Inferior parietal cortex (tissue), 1 donor: ENCODE results near the gene NRIP2.
A peak's percentile ranks its signal among the peaks of the same experiment; 100 is the strongest.

Source experiments
- DNase-seq: peaks from one replicate; pipeline ENCODE4 v3.0.0-alpha.2; 2016; ENCODE audit errors: extremely low spot score

Gene NRIP2

DNA sequence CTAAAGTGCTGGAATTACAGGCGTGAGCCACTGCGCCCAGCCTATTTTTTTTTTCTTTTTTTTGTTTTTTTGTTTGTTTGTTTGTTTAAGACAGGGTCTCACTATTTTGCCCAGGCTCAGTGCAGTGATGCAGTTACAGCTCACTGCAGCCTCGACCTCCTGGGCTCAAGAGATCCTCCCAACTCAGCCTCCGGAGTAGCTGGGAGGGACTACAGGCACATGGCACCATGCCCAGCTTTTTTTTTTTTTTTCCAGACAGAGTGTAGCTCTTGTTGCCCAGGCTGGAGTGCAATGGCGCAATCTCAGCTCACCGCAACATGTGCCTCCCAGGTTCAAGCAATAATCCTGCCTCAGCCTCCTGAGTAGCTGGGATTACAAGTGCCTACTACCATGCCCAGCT, 28.1 kb downstream of the NRIP2 start:
- no peak for DNase-seq

DNA sequence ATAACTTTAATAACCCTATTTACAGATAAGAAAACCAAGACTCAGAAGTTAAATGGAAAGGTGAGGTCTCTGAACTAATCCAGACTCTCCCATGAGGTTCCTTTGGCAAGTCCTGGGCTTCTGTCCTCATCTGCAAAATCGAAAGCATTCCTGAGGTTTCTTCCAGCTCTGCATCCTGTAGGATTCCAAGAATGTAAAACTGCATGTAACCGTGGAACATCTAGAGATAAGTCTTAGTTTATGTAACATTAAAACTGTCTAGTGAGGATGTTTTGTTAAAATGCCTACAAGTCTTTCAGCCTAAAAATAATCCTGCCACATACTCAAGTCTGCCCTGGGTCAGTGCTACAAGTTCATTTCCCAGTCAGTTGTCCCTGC, 29.7 kb downstream of the NRIP2 start:
- no peak for DNase-seq

DNA sequence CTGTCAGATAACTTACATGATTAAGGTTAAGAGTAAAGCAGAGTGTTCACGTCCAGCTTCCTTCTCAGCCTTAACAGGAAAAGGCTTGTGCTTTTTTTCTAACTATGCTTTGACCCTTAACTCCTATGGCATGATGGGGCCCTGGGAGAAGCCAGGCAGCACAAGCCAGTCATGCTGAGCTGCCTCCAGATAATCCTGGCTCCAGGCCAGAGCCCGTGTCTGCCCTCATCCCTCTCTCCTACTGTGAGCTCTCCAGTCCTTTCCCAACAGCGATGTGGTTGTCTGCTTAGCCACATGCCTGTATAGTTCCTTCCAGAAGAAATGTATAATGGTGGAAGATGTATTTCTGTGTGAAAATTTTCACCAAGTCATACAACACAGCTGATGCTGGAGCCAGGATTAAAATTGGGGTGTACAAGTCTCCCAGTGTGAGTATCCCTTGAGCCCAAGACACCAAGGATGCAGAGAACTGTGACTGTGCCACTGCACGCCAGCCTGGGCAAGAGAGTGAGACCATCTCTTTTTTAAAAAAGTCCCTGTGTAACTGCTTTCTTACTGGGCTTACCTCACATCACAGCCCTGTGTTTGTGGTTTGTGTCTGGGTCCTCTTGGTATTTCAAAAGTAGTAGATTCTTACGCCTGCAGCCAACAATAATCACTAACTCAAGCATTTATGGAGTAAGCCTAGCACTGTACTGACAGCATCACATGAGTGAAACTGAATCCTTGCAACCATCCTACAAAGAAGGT, 30.3 kb downstream of the NRIP2 start:
- DNase-seq: no peak

DNA sequence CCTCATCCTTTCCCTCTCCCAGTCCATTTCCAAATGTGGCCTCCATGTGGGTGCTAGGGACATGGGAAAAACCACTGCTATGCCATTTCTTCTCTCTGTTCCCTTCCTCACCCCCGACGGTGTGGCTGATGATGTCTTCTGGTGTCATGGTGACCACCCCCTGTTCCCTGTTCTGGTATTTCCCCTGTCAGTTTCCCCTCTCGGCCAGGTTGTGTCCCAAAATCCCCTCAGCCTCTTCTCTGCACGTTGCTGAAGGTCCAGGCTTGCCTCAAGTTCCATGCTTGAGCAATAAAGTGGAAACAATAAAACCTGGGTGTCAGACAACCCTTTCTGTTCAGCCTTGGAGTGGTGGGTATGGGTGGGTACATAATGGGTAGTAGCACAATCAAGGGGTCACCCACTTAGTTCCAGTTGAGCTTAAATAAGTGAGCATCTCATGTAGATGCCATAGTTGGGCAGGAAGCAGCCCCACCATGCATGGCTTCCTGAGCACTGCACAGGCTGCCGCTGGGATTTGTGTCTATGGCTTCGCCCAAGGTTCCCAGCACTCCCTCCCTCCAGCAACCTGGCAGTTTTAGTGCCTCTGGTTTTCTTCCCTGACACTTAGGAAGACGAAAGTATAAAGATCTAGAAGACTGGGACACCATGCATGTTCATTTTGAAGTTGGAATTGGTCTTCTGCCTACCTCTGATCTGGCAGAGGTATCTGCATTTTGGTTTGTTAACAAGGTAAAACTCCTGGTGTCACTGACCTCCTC, 31.0 kb downstream of the NRIP2 start:
- DNase-seq: no peak

DNA sequence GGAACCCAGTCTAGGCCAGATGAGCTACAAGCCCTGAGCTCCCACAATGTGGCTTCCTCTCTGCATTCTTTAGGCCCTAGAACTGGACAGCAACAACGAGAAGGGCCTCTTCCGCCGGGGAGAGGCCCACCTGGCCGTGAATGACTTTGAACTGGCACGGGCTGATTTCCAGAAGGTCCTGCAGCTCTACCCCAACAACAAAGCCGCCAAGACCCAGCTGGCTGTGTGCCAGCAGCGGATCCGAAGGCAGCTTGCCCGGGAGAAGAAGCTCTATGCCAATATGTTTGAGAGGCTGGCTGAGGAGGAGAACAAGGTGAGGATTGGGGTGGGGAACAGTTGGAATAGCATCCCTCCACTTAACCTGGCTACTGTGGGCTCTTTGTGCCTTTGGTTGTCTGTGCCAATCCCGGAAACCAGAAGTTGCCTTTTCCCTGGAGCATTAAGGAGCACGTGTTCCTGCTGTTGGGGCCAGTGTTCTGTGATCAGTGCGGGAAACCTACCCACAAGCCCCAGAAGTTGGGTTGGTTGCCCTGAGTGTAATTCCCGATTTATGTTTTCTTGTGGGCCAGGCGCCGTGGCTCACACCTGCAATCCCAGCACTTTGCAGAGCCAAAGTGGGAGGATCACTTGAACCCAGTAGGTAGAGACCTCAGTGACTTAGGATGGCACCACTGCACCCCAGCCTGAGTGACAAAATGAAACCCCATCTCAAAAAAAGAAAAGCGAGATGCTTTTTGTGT, 33.6 kb downstream of the NRIP2 start:
- no peak for DNase-seq

DNA sequence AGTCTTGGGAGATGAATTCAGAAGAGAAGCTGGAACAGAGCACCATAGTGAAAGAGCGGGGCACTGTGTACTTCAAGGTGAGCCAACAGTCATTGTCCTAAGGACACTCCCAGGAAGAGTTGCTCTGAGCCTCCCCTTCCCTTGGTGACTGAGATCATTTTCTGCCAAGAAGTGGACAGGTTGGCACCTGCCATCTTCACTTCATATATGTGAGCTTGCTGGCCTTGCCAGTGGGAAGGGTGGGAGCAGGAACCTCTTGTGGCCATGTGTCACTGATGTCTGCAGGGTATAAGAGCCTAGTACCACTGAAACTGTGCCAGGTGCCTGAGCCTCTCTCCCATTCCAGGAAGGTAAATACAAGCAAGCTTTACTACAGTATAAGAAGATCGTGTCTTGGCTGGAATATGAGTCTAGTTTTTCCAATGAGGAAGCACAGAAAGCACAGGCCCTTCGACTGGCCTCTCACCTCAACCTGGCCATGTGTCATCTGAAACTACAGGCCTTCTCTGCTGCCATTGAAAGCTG, 34.7 kb downstream of the NRIP2 start:
- no peak for DNase-seq

DNA sequence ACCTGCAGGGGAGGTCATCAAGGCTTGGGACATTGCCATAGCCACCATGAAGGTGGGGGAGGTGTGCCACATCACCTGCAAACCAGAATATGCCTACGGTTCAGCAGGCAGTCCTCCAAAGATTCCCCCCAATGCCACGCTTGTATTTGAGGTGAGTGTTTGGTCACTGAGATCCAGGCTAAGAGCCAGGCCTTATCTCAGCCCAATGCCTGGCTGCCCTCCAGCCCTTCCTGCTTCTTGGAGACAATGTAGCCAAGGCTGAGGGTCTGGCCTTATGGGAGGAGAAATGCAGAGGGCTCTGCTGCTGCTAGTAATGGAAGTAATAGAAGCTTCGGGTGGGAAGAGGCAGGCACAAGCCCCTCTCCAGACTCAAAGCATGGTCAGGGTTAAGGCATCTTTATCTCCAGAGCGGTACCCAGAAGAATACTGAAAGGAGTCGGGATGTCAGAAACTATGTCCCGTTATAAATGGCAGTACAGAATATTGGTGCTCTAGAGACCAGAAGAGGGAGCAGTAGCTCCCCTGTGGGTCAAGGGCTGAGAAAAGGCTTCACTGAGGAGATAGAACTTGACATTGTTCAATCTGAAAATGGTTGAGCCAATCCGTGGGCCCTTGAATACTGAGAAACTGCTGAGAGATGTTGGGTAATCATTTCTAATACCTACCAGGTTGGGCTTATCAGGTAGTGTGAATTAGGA, 37.0 kb downstream of the NRIP2 start:
- no peak for DNase-seq

DNA sequence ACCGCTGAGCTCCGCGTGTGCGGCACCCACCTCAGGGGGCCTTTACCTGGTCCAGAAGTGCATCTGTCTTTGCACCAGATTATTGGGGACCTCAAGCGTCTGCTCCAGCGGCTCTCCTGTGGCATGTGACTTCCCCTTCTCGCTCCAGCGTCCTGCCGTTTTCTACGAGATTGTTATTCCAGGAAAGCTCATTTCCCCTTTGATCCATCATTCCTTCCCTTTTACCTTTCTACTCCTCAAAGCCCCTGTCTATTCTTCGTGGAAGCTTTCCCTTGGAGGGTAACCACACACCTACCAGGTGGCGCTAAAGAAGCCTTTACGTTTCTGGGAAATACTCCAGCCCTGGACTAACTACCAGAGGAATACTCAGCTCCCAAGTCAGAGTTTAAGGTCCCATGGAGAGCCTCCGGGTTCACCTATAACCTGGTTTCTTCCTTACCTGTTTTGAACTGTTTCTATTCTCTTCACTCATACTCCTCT, 38.6 kb downstream of the NRIP2 start:
- DNase-seq: no peak

DNA sequence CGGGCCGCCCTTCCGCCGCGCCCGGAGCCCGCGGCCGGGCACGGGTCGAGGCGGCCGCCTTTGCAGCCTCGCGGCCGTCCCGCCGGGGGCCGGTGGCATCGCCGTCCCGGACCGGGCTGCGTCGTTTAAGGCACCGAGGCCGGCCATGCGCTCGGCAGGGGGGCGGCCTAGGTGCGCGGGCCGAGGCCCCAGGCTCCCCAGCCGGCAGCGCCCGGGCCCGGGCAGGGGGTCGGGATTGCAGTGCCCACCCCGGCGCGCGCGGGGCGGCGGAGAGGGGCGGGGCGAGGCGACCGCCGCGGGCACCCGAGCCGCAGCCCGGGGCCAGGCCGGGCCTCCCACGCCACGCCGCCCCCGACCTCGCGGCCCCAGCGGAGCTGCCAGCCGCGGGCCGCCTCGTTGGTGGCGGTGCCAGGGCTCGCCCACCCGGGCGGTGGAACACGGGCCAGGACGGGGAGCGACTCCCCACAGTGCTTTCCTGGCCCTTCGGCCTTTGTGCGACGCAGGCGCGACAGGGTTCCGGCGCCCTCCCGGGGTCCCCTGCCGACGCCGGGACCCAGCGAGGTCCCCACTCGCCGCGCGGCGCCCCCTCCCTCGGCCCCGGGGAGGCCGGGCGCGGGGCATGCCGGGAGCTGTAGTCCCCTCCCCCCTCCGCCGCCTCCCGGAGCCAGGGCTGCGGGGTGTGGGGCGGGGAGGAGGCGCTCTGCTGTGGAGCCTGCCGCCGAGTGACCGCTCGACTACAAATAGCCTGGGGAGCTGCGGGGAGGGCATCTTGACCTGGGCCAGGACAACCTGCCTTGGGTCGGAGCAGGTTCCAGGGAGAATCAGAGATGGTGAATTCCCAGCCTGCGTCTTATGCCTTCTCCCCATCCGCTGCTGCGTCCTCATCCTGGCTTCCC, 39.3 kb downstream of the NRIP2 start:
- peak; percentile 75 for DNase-seq

DNA sequence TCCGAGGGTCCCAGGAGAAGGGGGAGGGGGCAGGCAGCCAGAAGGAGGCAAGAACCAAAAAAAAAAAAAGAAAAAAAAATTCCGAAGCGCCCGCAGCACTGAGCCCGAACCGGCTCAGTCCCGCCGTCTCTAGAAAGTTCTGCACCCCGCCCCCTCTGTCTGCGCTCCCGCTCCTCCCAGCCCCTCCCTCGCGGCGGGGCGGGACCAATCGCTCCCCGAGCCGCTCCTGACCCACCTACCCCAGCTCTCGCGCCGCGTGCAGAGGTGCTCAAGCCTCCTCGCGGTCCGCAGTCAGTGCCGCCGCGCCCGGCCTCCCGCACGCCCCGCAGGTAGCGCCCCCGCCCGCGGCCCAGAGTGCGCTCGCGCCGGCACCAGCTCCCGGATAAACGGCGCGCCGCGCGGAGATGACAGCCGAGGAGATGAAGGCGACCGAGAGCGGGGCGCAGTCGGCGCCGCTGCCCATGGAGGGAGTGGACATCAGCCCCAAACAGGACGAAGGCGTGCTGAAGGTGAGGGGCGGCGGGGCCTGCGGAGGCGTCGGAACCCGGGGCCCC, 40.0 kb downstream of the NRIP2 start, which contains the start of gene FKBP4:
TSS of gene FKBP4 (plus strand) at position 235 of the 554 bp plus-strand sequence. CDS start at position 405, 170 bp downstream.
- DNase-seq: peak; percentile 87

DNA sequence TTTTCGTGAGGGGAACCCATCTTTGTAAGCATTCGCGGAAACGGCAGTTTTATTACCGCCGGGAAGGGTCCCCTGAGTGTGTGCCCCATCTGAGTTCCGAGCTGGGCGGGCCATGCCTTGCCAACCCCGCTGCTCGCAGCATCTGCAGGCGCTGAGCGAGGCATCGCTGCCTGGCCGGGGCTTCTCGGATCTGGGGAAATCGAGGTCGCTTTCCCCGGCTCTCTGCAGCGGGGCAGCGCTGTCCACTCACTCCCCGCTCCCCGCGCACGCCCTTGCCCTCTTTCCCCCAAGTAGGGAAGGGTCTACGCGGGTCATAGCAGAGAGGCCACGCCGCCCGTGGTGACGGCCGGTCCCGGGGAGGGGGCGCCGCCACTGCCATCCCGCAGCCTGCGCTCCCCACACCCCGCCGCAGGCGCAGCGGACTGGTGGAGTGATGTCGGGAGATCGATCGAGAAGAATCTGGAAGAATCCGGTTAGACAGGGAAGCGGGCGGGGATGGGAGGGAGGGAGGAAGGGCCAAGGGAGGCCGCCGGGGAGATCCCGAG, 40.6 kb downstream of the NRIP2 start:
- peak; percentile 64 for DNase-seq

DNA sequence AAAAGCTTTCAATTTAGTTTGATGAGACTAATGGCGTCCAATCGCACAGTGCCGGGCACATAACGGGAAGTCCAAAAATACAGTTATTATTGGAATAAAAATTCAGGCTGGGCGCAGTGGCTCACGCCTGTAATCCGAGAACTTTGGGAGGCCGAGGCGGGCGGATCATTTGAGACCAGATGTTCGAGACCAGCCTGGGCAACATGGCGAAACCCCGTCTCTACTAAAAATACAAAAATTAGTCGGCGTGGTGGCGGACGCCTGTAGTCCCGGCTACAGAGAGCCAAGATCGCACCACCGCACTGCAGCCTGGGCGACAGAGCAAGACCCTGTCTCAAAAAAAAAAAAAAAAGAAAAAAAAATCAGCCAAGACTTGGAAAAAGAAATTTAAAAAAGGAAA, 41.3 kb downstream of the NRIP2 start:
- DNase-seq: no peak

DNA sequence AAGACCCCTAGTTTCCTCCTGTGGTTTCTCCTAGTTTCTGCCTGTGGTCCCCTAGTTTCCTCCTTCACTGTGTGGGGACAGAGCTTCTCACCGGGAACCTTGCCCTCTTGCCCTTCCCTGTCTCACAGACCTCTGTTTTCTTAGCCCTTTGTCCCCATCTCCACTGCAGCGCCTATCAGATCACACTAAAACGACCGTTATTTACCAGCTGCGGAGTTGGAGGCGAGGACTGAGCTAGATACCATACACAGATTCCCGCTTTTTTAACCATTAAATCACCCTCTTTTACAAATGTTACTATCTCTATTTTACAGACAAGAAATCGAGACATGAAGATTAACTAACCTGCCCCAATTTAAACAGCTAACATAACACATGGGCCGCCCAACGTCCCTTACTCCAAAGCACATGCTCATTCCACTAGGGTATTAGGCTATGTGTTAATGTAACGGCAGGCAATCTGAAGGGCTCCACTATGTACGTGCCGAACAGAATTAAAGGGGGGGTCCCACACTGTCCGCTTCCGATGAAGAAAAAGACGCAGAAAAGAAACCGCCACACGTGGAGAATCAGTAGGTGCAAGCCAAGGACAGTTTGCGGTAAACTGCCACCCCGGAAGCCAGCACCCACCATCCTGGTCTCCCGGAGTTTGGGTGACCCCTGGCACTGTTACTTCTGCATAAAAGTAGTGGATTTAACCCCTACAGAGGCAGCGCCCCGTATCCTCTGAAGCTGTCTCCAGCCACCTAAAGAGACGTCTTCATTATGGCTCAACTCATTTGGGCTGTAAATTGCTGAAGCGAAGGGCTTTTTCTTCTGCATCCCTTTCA, 41.9 kb downstream of the NRIP2 start:
- no peak for DNase-seq

DNA sequence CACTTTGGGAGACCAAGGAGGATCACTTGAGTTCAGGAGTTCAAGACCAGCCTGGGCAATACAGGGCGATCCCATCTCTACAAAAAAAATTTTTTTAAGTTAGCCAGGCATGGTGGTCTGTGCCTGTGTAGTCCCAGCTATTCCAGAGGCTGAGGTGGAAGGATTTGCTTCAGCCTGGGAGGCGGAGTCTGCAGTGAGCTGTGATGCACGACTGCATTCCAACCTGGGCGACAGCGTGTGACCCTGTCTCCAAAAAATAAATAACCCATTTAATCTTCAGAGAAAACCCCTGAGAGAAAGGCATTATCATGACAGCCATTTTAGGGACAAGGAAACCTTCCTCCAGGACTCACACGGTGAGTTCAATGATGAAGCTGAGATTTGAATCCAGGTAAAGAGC, 43.7 kb downstream of the NRIP2 start:
- DNase-seq: no peak

DNA sequence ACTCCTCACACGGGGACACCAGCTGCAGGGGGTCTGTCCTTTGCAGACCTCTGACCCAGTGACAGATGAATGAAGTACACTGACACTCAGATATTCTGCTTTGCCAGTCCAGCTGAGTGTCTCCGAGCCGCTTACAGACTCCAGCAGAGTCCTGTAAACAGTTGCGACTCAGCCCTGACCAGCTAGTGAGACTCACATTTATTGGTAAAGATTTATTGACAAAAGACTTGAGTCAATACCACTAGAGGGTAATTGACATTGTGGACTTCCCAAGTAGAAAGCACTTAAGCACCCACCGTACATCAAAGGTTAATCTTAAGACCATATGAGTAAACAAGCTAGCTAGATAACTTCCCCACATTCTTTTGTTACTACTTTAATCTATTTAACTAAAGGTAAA, 49.8 kb downstream of the NRIP2 start:
- peak; percentile 15 for DNase-seq

DNA sequence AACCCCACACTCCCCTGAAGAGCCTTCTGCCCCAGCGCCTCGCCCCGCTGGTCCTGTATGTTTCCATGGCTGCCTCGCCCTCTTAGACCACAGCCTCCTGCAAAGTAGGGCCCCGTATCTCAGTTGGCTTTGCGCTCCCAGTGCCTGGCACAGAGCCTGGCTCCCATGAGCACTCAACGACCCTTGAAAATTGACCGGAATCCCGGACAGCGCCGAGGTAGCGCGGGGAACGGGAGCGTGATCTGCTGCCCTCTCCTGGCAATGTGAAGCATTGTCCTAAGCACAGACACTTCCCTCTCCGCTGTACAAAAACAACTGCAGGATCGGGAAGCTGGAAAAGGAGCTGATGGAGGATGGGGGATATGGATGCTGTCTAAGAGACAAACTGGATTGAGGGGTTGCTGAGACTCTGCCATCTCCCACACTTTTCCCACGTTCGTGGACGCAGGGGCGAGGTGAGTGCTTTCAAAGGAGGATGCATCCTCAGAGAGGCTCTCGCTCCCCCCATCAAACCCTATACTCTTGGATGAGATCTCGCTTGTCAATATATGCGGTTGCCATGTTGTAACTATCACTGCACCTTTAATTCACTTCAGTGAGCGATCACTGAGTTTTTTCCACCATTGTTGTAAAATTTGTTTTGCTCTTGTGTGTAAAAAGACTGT, 50.8 kb downstream of the NRIP2 start:
- peak; percentile 81 for DNase-seq

DNA sequence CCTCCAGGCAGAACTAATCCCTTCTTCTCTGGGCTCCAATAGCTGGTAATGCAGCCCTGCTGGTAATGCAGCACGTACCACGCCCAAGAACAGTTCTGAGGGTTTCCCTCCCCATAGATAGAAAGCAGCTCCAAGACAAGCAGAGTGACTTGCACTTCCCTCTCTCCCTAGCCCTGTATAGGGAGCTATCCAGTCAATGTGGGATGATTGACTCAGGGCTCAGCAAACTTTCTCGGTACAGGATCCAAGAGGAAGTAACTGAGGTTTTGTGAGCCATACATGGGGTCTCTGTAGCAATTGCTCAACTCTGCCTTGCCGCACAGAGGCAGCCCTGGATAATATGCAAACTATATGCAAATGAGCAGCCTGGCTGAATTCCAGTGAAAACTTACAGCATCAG, 55.6 kb downstream of the NRIP2 start:
- no peak for DNase-seq

DNA sequence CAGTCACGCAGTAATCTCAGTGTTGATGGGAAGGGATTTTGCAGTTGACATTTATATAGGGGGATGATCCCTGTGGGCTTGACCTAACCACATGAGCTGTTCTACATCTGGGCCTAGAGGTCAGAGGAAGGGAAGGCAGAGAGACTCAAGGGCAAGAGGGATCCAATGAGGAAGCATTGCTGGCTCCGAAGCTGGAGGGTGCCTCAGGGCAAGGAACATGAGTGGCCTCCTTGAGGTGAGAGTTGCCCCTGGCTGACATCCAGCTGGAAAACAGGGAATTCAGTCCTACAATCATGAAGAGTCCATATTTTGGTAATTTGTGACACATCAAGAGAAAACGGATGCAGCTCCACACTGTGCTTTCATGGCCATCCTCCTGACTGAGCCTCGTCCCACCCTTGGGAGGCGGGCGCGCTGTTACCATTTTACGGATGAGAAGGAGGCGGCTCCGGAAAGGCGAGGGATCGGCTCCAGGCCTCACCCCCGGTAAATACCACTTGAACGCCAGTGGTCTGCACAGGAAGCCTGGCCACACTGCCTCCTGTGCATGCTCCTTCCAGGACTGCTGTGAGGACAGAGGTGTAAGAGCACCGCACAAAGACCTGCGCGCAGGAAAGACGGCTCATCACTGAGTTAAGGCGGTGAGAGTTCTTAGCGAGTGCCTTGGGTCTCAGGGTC, 58.6 kb downstream of the NRIP2 start:
- DNase-seq: no peak
